HT1080 (cell line): ENCODE measurements around the gene PARD3B. TPM values are rescaled to one million over a fixed set of nuclear protein-coding genes. Genes with fewer than 3 reads are reported as not detected.

ENCODE experiments used
- DNase-seq: peaks from one replicate; pipeline ENCODE4 v3.0.0-alpha.2; 2015; ENCODE audit warnings: low read depth
- total RNA-seq: library from RNA; depleted of rRNA; stranded (reverse); fragments of >200 nt; shearing (Covaris generic); gene quantifications from 2 replicates; pipeline ENCODE4 v1.2.3, GENCODE V29; 2014

The PARD3B gene
- total RNA-seq, 1 experiment from 2014 or later, result 2.2 TPM

DNA sequence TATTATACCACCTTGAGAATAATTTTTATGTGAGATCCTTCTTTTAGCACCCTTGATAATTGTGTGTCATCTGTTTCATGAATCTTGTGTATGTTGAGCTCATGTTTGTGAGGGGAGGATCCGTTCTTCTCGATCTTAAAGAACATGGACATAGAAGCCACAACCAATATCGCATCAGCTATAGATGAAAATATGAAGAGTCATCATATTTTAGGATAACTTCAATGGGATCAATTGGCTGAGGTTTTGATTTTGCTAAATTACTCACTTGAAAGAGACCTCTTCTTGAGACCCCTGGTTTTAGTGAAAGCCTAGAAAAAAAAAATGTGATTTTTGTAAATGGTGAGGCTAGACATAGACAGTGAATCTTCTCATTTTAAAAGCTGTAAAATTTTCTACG lies 751.7 kb downstream of the PARD3B start:
- no peak for DNase-seq

DNA sequence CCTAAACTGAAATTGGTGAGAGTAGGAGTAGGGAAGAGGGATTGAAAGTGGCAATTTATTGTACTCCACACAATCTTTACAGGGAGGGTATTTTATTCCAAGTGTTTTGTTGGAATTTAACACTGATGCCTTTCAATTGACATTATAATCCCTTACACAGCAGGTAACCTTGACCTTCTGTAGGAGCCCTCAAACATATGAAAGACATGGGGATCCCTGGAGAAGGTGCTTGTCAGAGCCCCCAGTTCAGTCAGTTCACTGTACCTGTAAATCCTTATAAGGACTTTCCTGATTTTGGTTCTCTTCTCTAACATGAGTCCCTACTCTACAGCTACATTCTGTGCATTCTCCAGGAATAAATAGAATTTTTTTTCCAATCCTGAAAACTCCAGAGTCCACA lies 752.1 kb downstream of the PARD3B start:
- DNase-seq, result no peak

DNA sequence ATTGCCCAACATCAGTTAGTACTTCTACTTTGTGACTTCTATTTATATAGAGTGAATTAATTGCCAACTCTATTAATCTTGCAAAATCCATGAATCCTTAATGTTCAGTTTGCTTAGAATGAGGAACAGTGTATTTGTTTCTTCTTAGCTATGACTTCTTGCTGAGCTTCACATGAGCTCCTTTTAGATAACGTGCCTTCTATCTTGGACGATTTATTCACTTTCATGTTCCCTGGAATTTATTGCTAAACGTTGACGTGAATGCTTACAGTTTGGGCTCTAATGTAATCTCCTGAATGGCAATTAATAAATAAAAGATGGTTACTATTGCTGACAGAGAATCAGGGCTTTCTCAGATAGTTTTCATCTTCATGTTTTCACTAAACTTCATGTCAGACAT lies 752.6 kb downstream of the PARD3B start:
- no peak for DNase-seq

DNA sequence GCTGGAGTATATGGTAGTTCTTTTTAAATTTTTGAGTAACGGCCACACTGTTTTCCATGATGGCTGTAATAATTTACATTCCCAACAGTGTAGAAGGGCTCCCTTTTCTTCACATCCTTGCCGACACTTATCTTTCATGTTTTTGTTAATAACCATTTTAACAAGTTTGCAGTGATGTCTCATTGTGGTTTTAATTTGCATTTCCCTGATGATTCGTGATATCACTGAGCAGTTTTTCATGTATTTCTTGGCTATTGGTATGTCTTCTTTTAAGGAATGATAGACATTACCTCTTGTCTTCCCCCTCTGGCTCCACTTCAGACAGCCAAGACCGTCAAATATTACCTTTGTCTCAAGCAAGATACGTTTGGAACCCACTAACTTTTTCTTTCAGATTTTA lies 765.9 kb downstream of the PARD3B start:
- no peak for DNase-seq

- no peak for DNase-seq
Observed at GRCh38 chr2:205321231-205321630, 776.0 kb downstream of the PARD3B start.

GRCh38 chr2:205323929-205324328 lies 778.7 kb downstream of the PARD3B start:
- no peak for DNase-seq

- no peak for DNase-seq
Observed at GRCh38 chr2:205324355-205324754, 779.1 kb downstream of the PARD3B start.

GRCh38 chr2:205333351-205333750 lies 788.1 kb downstream of the PARD3B start:
- DNase-seq, result no peak

GRCh38 chr2:205337274-205337673 lies 792.0 kb downstream of the PARD3B start:
- DNase-seq, result no peak

GRCh38 chr2:205338156-205338555 lies 792.9 kb downstream of the PARD3B start:
- no peak for DNase-seq

GRCh38 chr2:205343103-205343502 lies 797.8 kb downstream of the PARD3B start:
- no peak for DNase-seq

- no peak for DNase-seq
Observed at GRCh38 chr2:205346649-205347048, 801.4 kb downstream of the PARD3B start.

DNA sequence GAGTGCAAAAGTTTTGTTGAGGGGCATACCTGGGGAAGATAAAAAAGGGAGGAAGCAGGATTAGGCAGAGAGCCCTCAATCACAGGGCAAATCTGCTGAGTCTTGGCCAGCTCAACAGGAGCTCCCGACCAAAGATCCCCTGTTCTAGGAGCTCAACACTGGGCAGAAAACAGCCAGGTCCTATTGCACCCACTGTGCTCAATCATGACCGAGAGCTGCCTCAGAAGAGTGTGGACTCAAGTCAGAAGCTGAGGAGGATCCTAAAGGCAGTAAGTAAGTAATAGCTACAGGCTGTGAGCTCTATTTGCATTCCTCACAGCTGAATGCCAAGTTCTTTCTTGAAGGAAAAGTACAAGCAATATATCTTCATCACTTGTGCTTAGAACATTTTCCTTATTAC lies 802.6 kb downstream of the PARD3B start:
- DNase-seq, result no peak

DNA sequence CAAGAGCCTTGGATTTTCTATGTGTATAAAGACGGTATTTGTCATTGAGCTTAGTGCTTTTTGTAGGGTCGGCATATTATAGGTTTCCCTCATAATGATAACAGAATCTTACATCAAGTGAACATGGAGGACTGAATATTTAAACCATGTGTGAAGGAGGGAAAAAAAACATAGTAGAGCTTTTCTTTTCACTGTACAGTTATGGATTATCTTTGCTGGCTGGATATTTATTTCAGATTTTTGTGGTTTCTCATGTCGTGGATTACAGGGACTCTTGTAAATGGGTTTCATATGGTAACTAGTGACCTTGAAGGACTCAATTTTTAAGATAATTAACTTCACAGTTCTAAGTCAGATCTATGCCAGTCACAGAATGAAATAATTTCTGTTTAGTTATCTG lies 806.8 kb downstream of the PARD3B start:
- no peak for DNase-seq

GRCh38 chr2:205352593-205352992 lies 807.3 kb downstream of the PARD3B start:
- DNase-seq, result peak; percentile 39

GRCh38 chr2:205357732-205358131 lies 812.5 kb downstream of the PARD3B start:
- DNase-seq, result no peak

DNA sequence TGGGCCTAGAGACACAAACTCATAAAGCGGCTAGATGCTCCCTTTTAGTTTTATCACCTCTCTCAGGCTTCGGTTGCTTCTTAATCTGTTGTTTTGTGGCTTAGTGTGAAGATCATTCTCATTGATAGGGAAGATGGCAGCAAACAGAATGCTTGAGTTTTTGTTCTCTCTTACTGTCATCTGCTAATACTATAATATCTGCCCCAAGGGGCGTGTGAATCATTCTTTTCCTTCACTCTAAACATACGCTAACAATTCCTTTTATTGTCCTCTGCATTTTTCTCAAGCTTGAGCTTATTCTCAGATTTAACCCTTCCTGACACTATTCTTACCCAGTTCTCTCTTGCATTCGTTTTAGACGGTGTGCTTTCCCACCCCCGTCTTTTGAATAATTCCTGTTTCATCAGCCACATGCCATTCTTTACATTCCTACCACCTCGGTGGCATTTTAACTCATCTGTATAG lies 813.1 kb downstream of the PARD3B start:
- no peak for DNase-seq

GRCh38 chr2:205361272-205361671 lies 816.0 kb downstream of the PARD3B start:
- DNase-seq, result peak; percentile 23

GRCh38 chr2:205361970-205362369 lies 816.7 kb downstream of the PARD3B start:
- no peak for DNase-seq

GRCh38 chr2:205364261-205364660 lies 819.0 kb downstream of the PARD3B start:
- DNase-seq, result no peak

DNA sequence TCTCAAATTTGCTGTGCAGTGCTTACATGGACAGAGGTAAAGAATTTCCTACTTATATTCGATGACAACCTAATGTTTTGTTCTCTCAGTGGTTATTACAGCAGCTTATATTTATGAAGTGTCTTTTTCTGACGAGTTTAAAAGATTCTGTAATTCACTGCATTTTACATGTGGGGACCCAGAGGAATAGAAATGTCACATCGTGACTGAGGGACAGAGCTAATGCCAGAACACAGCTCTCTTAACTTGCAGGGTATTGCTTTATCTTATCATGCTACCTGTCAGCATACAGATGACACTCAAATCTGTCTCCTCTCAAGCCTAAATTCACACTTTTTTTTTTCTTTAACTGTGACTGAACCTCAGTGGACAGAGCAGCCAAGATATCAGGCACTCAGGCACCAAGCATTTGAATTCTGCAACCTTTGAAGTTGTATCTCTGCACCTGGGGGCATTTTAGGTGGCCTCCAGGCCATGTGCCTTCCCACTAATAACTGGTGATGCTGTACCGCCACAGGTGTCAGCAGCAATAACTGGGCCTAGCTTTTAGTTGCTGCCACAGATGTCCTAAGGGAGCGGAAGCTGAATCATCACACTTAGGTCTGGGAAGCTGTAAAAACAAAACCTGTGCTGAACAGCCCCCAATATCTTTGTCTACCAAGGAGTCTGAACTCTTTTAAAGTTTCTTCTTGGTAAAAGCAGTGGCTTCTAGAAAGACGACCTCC lies 821.2 kb downstream of the PARD3B start:
- peak; percentile 47 for DNase-seq

- no peak for DNase-seq
Observed at GRCh38 chr2:205367331-205367935, 822.2 kb downstream of the PARD3B start.

DNA sequence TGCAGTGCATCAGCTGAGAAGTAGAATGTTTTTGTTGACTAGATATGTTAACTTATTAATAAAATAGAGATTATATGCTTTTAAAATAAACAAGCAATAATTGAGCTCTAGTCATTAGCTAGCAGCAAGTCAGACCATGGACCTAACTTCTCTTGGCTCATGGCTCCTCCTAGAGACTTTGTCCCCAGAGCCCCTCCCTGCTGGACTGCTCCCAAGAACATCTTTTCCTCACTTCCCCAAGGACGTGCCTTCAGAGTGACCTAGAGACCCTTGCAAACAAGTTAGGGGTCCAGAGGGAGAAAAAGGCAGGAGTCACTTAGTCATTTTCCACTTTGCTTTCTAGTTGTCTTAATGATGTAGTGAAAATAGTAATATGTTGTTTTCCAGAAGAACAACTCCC lies 824.5 kb downstream of the PARD3B start:
- no peak for DNase-seq
